ENCODE results near the gene SPA17.

The SPA17 gene

DNA sequence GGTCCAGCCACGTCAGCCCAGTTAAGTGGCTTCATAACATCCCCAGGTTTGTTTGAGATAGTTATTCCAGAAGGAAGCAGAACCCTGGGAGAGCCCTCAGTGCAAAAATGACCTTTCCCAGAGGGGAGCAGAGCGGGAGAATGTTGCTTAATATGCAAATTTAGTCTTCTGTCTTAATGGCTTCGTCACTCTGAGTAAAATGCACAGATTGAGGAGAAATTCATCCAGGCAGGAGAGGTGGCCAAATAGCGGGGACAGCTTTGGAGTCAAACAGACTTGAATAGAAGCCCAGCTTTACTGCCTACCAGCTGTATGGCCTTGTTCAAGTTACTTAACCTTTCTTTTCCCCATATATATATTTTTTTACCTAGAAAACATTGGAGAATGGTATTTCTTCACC is 53.8 kb downstream of the SPA17 start:
- DNase-seq = no peak

DNA sequence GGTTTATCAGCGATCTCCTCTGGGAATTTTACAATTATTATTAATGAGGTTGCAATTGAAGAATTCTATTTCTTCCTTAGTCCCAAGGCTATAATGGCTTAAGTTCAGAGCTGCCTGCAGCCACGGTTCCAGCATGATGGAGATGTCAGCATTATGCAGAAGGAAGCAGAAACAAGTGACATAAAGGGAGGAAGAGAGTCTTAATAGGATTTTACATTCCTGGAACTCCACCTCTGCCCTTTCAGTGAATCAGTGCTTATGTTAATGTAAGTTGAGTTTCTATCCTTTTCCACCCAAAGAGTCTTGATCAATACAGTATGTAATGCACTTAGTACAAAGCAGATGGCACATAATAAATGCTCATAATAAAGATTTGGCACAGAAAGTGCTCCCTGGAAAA is 54.4 kb downstream of the SPA17 start:
- no peak for DNase-seq

DNA sequence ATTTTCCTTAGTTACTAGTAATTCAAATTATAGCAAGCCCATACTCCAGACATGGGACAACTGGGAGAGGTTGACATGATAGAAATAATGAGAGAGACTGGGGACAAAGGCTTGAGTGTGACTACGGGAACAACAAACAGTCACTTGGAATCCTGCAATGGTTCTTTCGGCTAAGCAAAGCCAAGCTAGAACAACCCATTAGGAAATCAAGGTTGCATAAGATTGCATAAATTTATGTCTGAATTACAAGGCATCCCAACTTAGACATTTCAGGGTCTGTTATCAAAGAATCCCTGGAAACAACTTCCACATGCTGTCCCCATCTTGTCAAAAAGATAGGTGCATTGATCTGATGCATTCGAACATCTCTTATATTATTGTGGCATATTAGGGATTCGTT is 55.9 kb downstream of the SPA17 start:
- no peak for DNase-seq

DNA sequence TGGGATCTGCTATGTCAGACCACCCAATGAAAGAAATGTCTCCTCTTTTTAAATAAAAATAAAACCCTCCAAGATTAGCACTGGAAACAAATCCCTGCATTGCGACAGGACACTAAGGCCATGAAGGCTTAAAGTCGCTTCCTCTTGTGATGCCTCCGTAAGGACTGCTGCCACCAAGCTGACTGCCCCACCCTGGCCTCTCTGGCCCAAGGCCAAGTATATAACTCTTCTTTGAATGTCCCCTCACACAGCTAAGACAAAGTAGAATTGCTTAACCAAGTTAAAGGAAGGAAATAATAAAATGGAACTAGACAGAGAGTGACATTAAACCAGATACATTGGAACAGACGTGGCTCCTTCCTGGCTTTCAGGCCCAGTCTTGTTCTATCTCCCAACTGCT is 58.5 kb downstream of the SPA17 start:
- DNase-seq = no peak

DNA sequence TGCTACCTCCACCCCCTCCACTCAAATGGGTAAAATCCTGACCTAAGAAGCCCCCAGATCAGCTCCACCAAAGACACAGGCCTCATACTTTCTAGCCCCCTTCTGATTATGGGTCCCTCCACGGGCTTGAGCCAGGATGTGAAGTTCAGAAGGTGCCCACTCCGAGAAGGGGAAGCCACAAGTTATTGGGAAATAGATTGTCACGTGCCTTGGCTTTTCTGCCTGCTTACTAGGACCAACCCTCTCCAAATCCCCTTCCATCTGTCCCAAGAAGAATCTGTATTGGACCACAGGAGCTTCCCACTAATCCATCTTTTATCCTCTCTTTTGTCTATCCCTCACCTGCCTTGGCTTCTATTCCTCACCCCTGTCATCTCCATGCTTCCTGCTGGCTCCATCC is 63.0 kb downstream of the SPA17 start:
- no peak for DNase-seq

DNA sequence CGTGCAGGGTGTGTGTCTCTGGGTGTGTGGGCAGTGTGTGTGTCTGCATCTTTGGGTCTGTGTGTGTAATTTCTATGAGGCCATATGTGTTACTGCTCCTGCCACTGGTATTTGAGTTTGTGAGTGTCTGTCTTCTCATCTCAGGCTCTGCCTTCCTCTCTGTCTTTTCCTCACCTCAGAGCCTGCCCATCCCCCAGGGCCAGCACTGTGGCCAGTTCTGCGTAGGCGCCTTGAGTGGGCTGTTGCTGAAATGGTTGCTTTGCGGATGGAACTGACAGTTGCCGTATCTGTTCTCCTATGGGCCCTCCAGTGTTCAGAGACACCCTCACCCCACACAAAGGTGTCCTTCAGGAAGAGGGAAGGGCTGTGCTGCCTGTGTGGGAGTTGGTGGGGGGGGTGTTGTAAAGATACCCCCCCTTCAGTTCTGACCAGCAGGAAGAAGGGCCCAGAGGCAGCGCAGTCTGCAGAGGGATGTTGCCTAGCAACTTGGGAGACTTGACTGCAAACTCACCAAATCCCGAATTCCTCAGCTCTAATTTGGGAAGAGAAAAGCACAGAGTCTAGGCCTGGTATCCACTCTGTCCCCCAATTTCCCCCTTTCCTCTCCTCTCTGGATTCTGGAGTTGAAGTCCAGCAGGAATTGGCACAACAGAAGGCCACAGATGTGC is 64.1 kb downstream of the SPA17 start:
- DNase-seq = no peak

DNA sequence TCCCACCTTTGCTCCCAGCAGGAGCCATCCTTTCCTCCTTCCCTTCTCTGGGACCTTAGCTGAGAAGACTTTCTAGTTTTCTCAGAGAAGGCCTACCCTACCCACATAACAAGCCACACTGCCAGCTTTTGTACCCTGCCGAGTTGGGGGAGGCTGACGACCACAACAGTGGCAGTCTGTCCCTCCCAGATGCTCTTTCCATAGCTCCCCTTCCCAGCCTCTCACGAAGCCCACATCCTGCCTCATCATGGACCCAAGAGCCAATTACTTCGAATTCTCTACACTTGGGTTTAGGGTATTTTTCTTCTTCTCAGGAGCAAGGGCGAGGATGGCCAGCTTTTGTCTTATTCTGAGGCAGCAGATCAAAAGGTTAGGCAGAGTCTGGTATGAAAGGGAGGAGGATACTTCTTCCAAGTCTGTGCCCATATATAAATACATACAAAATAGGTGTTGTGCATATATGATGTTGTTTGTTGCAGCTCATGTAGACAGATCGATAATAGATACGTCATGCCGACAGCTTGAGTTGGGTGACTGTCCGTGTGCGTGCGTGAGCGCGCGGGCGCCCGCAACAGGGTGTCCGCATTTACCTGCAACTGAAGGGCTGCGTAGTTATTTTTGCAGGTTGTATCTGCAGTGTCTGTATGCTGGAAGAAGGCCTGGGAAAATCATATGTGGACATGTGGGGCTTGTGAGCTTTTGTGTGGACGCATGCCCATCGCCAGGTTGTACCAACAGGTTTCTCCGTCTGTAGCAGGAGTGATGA is 65.2 kb downstream of the SPA17 start:
- DNase-seq = no peak

DNA sequence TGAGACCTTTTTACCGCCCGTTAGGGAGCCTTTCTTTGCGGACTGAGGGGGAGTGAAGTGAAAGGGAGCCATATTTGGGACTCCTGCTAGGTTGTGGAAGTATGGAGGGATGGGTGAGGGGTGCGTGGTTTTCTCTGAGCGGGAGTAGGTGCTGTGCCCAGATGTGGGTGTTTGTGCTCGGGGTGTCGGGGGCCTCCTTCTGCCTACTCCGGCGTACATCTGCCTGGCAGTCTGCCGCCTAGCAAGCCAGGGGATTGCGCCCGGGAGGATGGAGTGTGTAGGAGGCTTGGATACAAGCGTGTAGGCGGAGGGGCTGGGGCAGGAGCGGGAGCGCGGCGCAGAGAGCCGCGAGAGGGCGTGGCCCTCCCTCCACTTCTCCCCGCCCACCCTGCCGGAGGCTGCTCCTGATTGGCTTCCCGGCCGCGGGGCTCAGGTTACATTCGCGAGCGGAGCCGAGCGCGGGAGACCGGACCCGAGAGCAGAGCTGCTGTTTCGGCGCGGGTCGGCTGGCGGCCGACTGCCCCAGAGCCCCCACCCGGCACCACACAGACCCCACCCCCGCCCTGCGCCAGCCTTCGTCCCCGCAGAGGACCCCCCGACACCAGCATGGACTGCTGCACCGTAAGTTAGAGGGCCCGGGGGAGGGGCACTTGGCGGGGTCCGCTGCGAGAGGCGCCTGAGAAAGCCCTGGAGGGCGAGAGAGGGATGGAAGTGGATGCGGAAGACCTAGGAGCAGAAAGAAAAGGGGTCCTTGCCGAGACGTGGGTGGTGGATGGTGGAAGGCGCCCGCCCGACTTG is 66.0 kb downstream of the SPA17 start, which contains the start of gene NRGN:
Gene NRGN, plus strand, starts transcription at position 464 of the 798 bp plus-strand sequence. Its CDS starts 143 bp downstream, at position 607.
- peak; percentile 89 for DNase-seq

DNA sequence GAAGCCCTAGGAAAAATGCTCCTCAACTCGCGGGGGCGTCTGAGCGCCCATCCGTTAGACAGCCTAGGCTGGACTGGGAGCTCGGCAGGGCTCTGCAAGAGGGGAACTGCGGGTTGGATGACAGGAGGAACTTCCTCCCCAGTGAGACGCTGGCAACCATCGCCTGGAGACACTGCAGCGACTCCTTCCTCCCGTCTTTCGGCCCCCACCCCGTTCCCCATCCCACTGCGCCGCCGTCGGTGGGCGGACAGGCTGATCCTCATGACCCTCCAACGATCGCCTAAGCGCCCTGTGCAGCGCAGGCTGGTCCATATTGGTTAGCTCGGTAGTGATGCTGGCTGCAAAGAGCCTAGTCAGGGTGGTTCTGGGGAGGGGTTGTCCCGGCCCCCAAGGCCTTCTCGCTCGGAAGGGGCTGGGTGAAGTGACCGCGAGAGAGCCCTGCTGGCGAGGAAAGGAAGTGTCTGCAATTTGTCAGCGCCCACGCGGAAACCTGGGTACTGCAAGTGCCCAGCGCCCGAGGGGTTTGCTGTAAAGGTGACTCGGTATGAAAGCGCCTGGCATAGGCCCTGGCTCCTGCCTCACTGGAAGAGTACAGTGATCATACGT is 66.7 kb downstream of the SPA17 start:
- DNase-seq = no peak

DNA sequence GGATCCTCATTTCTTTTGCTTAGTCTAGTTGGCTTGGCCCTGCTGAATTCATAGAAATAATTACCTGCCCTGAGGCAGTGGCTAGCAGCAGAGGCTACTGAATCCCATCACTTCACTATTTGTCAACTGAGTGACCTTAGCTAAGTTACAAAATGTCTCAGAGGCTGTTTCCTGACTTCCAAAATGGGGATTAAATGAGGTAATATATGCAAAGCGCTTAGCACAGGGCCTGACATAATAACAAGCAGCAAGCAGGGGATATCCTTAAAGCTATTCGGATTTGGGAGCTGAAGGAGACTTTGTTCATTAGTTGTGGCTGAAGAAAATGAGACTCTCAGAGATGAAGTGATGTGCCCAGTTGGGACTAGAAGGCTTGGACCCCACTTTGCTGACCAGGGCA is 68.9 kb downstream of the SPA17 start:
- no peak for DNase-seq

DNA sequence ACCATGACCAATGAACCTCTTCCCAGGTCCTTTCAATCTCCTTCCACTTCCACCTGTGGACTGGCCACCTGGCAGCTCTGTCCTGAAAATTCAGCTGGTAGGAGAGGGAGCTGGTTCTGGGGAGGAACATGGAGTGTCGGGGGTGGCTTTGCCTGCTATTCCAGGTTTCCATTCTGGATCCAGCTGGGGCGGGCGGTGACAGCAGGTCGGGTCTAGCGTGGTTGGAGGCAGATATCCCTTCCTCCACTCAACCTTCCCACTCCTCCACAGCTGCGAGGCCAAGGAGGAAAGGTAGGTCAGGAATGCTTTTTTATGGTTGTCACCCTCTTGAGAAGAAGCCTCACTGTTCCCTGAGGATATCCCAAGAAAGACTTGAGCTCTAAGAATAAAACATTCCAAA is 69.3 kb downstream of the SPA17 start:
- DNase-seq = no peak

DNA sequence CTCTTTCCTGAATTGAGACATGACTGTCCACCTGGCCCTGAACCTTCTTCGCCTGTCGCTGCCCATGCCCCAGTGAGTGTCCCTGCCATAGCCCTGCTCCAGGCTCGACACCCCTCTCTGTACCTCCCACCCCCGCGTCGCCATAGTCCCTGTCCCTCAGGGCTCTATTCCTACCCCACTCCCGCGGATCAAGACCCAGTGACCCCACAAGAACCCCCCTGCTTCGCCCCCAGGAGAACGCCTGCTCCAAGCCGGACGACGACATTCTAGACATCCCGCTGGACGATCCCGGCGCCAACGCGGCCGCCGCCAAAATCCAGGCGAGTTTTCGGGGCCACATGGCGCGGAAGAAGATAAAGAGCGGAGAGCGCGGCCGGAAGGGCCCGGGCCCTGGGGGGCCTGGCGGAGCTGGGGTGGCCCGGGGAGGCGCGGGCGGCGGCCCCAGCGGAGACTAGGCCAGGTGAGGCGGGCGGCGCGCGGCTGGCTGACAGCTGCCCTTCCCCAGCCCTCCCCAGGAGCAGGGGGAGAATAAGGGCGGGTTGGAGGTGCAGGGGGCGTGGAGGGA is 71.6 kb downstream of the SPA17 start:
- no peak for DNase-seq

DNA sequence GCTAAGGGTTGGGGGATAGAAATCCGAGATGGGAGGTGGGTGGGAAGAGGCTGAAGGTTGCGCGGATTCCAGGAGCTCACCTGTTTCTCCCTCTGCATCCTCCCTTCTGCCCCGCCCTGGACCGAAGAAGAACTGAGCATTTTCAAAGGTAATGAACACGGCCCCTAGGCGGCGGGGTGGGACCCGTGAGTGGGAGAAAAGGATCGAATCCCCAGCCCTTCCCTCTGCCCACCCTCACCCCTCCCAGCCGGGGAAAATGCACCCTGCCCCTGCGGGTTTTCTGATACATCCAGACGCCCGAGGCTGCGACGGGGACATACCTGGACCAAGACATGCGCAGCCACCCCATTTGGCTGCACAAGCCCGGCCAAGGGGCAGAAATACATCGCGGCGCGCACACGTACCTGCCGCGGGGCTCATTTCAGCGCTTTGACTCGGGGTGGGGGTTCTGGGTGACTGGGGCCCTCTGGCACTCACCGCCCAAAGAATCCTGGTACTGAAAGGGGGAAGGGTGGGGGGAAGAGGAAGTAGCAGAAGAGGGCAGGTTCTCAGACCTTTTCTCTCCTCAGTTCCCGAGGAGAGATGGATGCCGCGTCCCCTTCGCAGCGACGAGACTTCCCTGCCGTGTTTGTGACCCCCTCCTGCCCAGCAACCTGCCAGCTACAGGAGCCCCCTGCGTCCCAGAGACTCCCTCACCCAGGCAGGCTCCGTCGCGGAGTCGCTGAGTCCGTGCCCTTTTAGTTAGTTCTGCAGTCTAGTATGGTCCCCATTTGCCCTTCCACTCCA is 72.3 kb downstream of the SPA17 start:
- DNase-seq = no peak

DNA sequence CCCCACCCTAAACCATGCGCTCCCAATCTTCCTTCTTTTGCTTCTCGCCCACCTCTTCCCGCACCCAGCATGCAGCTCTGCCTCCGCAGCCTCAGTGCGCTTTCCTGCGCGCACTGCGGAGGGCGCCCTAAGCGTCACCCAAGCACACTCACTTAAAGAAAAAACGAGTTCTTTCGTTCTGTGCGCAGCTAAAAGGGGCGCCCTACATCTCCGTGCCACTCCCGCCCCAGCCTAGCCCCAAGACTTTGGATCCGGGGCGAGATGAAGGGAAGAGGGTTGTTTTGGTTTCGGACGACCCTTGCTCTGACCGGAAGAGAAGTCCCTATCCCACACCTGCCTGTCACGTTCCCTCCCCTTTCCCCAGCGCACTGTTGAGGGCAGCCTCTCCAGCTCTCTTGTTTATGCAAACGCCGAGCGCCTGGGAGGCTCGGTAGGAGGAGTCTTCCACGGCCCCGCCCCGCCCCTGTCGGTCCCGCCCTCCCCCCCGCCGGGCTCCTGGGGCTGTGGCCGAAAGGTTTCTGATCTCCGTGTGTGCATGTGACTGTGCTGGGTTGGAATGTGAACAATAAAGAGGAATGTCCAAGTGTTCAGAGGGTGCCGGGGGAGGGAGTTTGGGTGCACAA is 73.0 kb downstream of the SPA17 start:
- peak; percentile 82 for DNase-seq
